GM18868 (cell line): ENCODE results near the gene APOBEC3H.

Source experiments
- ATAC-seq: cut with Tn5 transposase; IDR thresholded peaks from one replicate; pipeline ENCODE4 v1.9.1; 2021; ENCODE audit warnings: mild to moderate bottlenecking, moderate library complexity; ENCODE audit not compliant: unreplicated experiment

APOBEC3H gene

DNA sequence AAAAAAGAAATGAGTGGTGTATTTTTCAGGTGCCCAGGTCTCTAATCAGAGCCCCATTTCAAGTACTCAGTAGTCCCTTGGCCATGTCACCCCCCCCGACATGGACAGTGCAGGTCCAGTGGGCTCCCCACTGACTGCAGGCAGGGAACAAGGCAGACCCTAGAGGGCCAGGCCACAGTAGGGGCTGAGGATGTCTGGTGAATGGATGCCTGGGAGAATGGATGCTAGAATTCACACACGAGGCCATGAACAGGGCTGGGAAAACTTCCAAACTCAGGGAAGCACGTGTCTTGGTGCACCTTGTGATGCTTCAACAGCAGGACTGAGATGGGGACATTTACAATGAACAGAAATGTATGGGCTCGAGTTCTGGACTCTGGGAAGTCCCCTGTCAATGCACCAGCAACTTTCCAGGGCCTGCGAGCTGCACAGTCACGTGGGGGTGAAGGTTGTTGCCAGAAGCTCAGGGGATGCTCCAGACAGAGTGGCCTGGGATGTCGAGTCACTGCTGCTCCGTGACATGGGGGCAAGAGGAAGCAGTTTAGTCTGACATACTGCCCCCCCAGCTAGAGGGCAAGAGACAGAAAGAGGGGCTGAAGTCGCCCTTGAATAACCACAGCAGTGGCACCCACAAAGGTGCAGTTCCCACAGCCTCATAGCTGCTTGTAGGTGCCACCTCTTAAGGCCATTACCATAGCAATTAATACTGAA is 16.8 kb upstream of the APOBEC3H start:
- no peak for ATAC-seq

DNA sequence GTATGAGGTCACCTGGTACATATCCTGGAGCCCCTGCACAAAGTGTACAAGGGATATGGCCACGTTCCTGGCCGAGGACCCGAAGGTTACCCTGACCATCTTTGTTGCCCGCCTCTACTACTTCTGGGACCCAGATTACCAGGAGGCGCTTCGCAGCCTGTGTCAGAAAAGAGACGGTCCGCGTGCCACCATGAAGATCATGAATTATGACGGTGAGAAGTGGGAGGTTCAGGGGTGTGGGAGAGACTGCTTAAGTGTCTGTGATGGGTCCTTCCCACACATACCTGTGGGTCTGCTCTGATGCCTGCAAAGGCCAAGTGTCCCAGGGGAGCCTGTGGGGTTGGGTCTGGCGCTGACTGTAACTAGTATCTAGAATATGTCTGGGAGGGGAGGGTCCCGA is 16.0 kb upstream of the APOBEC3H start:
- no peak for ATAC-seq

DNA sequence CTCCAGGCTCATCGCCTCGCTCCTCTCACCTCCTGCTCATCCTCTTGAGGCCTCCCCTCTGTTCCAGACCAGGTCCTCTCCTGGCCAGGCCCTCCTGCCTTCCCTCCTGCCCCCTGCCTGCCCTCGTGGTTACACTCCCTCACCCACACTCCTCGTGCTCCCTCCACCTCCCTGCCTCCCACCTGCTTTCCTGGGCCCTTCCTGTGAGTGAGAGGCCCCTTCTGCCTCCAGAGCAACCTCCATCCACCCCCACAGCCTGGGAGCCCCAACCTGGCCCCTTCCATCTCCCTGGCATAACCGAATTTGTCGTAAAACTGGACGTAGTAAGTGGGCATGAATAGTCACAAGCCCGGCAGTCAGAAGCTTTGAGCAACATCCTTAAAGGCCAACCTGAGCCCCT is 15.4 kb upstream of the APOBEC3H start:
- no peak for ATAC-seq

DNA sequence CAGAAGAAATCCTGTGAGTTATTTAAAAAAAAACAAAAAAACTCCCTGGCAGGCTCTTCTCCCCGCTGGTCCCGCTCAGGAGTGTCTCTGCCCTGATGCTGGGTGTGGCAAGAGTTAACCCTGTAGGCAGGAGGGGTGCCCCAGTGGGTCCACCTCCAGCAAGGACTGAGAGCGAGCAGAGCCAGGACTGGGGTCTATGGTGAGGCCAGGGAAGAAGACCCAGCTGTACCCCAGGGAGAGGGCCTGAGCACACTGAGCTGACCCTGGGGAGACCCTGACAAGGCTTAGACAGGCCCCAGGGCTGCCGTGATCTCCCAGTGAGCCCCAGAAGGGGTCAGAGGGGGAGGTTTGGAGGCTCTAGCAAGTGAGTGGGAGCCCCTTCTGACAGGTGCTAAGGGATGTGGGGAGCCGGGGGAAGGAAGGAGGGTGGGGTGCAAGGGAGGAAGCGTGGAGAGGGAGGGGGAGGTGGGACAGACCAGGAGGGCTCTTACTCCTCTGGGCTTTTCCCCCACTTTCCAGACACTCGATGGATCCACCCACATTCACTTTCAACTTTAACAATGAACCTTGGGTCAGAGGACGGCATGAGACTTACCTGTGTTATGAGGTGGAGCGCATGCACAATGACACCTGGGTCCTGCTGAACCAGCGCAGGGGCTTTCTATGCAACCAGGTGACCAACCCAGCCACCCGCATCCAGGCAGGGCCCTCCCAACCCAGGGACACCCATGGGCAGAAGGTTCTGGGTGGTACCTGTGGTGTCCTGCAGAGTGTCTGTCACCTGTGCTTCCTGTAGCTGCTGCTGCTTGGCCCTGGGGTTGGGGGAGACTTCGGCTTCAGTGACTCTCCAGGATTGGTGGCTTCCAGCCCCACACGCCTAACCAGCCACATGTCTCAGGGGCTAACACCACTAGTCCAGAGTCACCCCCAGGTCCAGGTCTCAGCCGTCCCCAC is 13.6 kb upstream of the APOBEC3H start:
- ATAC-seq = no peak

DNA sequence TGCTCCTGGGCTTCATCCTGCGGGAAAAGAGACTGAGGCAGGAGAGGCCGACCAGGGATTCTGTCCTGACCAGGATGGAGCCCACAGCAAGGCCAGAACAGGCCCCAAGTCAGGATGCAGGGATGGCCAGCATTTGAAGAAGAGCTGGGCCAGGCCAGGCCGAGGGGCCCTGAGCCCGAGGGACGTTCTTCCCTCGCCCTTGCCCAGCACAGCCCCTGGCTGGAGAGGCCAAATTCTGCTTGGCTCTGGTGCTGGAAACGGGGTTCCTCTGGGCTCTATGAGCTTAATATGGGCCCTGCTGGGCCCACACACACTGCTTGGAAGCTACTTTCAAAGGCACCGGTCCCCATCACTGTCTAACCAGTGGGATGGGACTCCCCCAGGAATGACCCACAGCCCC is 12.4 kb upstream of the APOBEC3H start:
- ATAC-seq = no peak

DNA sequence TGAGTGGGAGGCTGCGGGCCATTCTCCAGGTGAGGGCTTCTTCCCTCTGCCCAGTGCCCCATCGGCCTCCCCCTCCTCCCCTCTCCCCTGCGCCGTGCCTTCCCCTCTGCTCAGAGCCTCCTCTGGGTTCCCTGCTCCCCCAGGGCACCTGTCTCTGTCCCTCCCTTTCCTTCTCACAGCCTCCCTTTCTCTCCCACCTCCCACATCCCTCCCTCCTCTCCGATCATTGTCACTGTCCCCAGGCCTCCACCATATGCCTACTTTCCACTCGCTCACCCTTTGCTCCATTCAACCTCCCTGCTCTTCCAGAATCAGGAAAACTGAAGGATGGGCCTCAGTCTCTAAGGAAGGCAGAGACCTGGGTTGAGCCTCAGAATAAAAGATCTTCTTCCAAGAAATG is 9.9 kb upstream of the APOBEC3H start:
- ATAC-seq = no peak

DNA sequence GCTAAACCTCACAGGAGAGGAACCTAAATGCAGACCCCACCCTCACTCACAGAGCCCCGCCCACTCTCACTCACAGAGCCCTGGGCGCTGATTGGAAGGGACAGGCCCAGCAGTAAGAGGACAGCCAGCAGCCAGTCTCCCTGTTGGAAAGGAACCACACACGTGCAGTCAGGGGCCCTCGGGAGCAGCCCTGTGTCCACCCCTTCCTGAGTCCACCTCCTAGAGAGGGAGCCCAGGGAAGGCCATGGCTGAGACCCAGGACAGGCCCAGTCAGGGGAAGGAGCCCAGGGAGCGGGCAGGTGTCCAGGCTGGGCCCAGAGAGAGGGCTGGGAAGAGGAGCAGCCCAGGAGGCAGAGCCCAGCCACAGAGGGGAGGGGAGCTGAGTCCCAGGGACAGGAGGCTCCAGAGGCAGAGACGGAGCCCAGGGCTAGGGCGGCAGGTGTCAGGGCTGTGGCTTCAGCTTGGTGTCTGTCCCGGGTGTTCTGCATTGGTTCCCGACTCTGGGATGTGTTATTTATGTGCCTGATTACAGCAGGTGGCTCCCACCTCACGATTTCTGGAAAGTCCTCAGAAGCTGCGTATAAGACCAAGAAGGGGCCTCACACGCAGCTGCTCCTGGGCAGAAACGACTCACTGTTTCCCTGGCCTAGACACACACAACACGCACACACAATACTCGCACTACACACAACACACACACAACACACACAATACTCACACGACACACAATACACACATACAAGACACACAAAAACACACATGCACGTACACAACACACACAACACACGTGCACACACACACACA is 9.0 kb upstream of the APOBEC3H start:
- ATAC-seq = no peak

DNA sequence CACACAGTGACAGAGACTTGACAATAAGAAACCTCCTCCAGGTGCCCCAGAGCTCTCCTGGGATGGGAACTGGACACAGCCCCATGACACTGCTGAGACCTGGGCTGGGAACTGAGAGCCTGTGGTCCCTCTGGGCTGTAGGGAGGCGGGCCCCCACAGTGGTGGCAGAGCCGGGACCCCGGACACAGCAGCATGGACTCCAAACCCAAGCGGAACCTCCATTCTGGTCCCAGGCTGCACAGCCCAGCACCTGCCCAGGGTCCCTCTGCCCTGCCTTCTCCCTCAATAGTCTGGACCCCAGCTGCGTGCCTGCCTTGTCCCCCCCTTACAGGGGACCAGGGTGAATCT is 8.4 kb upstream of the APOBEC3H start:
- ATAC-seq = no peak

DNA sequence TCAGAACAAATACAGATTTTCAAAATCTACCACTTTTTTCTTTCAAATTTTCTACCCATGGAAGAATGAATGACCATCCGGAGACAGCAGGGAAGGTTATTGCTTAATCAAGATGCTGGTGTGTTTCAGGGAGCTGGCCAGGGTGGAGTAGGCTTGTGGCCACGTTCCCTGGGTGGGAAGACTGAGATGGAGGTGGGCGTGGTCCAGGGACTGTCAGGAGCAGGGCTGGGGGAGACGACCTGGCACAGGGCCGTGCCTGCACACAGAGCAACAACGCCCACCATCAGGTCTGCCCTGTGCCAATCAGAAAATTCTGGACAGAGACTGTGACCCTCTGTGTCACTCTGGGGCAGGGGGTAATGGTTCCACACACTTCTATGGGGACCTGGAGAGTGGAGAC is 7.1 kb upstream of the APOBEC3H start:
- ATAC-seq = no peak

DNA sequence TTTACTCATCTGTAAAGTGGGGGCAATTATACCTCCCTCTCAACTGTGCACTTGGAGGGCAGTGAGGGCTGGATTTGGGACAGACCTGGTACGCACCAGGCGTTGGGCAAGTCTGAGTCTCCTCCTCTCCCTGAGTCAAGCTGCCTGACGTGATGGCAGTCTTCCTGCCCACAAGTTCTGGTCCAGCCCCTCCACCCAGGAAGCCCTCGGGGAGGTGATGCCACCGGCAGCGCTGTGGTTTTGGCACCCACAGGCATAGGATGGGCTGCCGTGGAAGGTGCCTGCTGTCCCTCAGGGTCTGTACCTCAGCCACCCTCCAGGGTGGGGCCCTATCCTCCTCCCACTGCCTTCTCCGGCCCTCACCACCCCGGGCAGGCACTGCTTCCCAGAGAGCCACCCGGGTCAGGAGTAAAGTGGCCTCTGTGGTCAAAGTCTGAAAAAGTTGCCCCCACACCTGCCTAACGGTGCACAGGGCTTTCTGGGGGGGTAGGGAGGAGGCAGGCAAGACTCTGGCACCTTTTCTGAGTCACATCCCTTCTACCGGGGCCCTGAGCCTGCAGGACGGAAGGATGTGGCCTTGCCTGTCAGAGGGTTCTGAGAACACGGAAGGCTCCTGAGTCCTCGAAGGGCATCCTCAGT is 6.5 kb upstream of the APOBEC3H start:
- ATAC-seq = no peak

DNA sequence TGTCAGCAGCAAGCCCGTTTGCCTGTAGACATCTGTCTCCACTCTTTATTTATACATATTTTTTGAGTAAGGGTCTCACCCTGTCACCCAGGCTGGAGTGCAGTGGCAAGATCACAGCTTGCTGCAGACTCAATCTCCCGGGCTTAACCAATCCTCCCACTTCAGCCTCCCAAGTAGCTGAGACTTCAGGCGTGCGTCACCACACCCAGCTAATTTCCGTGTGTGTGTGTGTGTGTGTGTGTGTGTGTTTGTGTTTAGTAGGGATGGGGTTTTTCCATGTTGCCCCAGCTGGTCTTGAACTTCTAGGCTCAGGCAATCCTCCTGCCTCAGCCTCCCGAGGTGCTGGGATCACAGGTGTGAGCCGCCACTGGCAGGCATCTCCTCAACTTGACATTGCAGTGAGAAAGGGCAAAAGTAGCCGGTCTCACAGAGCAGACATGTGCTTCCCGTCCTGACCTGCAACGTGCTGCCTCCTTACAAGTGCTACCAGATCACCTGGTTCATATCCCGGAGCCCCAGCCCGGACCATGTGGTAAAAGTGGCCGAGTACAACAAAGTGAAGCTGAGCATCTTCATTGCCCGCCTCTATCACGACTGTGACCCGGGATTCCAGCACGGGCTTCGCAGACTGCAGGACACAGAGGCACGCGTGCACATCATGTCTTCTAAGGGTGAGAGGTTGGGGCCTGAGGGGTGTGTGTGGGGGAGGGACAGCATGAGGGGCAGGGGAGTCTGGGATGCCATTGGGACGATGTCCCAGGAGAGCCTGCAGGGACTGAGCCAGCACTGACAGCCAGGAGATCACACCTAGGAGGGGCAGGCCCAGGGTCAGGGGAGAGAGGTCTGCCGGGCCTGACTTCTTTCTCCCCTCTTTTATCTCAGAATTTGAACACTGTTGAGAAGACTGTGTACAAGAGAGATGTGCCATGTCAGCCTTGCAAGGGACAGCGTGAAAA is 5.6 kb upstream of the APOBEC3H start:
- ATAC-seq = no peak

DNA sequence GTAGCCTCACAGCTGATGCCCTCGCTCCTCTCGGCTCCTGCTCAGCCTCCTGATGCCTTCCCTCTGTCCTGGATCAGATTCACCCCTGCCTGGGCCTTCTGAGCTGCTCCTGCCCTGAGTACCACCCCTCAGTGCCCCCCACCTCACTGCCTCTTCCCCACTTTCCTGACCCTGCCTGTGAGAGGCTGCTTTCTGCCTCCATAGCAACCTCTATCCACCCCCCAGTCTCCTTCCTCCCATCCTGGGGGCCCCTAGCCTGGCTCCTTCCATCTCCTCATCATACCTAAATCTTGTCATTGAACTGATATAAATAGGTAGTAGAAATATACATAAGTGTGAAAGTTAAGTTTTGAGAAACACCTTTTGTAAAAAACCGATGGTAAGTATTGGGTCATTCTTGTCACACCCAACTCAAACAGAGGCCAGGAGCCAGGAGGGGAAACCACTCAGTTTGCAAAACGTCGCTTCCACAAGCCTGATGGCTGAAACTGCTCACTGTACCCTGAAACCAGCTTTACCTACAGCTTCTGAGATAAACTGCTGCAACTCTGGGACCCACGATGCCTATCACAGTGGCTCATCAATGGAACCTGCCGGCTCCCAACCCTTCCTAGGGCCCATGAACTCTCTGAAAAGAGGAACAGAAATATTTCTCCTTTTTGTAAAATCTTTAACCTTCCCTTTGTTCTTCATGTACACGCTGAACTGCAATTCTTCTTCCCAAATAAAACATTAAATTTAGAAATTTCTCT is 4.8 kb upstream of the APOBEC3H start:
- no peak for ATAC-seq

DNA sequence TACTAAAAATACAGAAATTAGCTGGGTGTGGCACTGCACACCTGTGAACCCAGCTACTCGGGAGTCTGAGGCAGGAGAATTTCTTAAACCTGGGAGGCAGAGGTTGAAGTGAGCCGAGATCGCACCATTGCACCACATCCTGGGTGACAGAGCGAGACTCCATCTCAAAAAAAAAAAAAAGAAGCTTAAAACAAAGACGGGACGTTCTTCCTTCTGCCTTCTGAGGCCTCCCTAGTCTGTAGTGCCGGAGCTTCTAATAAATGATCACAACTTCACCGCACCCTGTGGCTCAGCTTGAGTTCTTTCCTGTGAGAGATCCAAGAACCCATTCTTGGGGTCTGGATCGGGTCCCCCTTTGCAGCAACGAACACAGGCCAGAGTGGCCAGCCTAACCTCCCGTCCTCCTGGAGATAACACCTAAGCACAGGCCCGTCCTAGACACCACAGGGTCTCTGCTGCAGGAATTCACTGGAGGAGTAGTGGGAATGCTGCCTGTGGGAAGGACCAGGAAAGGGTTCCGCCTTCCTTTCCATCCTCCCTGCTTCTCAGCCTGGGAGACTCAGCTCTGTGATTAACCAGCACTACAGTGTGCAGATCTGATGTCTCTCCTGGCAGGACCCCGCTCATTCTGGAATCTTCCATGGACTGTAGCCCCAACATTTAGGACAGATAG is 2.2 kb upstream of the APOBEC3H start:
- no peak for ATAC-seq

DNA sequence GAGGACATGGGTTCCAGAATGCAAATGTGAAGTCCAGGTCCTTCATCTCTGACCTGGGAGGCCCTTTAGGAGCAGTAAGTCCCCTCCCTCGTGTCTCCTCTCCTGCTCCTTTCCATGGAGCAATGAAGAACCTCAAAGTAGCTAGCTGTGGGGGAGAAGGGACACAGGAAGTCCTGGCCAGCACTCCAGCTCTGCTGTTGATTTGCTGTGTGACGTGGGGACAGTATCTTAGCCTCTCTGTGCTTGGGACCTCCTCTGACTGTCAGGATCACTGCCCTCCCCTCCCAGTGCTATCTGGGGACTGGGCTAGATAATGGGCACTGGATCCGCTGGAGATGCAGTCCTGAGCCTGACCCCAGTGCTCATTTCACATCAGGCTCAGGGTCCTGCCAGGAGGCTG is 1.1 kb upstream of the APOBEC3H start:
- ATAC-seq = no peak

DNA sequence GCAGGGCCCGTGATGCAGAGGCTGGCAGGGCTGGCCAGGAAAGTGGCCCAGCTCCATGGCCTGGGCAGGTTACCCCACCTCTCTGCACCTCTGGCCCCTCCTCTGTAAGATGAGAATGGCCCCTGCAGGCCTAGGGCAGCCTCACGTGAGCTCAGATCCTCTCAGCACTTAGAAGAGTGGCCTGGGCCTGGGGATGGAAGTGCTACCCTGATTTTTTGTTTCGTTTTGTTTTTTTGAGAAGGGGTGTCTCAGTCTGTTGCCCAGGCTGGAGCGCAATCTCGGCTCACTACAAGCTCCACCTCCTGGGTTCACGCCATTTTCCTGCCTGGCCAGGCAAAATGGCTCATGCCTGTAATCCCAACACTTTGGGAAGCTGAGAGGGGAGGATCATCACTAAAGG is 982 bp downstream of the APOBEC3H start:
- ATAC-seq = no peak

DNA sequence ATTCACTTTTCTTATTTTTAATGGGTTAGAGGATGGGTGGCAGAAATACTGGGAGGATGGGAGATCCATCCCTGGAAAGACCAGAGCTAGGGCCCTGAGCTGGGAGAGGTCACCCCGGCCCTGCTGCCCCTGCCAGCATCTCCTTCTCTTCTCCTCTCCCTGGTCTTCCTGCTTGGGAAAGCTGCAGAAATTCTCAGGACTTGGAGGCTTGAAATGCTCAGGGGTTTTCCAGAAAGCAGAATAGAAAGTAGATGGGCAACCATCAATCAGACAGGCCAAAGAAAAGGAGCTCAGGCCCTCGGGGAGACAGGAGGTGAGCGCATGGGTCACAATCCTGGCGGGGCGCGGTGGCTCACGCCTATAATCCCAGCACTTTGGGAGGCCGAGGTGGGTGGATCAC is 1.5 kb downstream of the APOBEC3H start:
- no peak for ATAC-seq

DNA sequence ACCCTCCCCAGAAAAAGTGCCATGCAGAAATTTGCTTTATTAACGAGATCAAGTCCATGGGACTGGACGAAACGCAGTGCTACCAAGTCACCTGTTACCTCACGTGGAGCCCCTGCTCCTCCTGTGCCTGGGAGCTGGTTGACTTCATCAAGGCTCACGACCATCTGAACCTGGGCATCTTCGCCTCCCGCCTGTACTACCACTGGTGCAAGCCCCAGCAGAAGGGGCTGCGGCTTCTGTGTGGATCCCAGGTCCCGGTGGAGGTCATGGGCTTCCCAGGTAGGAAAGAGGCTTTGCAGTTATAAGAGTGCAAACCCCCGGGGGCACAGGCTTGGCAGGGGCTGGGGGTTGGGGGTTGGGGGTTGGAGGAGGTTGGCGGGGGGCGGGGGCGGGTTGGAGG is 4.2 kb downstream of the APOBEC3H start:
- no peak for ATAC-seq

DNA sequence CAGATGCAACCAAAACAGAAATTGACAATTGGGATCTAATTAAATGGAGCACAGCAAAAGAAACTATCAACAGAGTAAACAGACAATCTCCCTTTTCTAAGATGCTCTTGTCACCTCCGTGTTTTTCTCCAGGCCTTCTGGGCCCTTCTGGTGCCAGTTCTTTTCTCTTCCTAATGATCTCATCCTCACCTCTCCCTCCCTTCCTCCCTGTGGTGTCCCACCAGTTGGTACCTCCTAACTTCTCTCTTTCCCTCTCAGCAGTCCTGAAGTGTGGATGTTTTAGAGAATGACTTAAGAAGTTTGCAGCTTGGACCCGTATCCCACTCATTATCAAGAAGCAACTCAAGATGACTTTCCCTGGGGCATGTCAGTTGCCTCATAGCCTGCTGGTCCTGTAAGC is 6.4 kb downstream of the APOBEC3H start:
- ATAC-seq = no peak

DNA sequence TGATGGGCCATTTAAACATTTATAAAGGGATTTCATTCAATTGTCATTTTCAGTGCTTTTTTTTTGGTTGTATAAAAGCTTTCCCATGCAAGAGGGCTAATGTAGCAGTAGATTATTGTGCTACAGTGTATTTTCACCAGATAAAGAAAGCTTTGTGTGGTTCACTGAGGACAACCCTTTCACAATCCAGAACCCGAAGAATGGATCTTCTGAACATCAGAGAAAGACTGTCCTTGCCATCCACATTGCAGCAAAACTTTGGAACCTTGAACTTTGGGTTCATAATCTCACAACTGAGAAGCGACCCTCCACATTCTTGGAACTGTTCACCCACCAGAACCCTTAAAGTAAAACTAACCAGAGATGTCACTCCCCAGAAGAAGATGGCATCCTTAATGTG is 9.3 kb downstream of the APOBEC3H start:
- no peak for ATAC-seq
